Fibroblast of lung (primary cell): ENCODE results near the gene IGLL1. TPM values are rescaled to one million over a fixed set of nuclear protein-coding genes. Genes with fewer than 3 reads are reported as not detected.

ENCODE experiments used
- DNase-seq, 2 donors: peaks; one replicate each; pipeline versions ENCODE4 v3.0.0 to v3.0.0-alpha.2; 2010; ENCODE audit warnings: low read depth in 2 of 2
- H2AFZ ChIP-seq: 2 replicates; pipeline ENCODE4 v1.5.1; 2012; ENCODE audit warnings: low read length, control low read depth, inconsistent platforms
- H3K27ac ChIP-seq: 2 replicates; pipeline ENCODE4 v1.5.1; 2011; ENCODE audit warnings: low read length, control low read depth; ENCODE audit not compliant: insufficient read depth
- H3K27me3 ChIP-seq: 2 replicates; pipeline ENCODE4 v1.5.1; 2011; ENCODE audit warnings: mild to moderate bottlenecking, low read length; ENCODE audit not compliant: control insufficient read depth, insufficient read depth
- H3K36me3 ChIP-seq: 2 replicates; pipeline ENCODE4 v1.5.1; 2011; ENCODE audit warnings: low read length; ENCODE audit not compliant: control insufficient read depth, insufficient read depth
- H3K4me1 ChIP-seq: 2 replicates; pipeline ENCODE4 v1.5.1; 2011; ENCODE audit warnings: low read length; ENCODE audit not compliant: control insufficient read depth, insufficient read depth; ENCODE audit errors: extremely low read depth
- H3K4me2 ChIP-seq: 2 replicates; pipeline ENCODE4 v1.5.1; 2011; ENCODE audit warnings: low read length, control low read depth; ENCODE audit not compliant: insufficient read depth; ENCODE audit errors: extremely low read depth
- H3K4me3 ChIP-seq, 4 experiments: fragments of 200-600 bp in 1 of 4; sonication (generic) in 1 of 4; replicated peaks in 1 of 4; 2 replicates each; pipeline ENCODE4 v1.5.1; 2011 to 2016; ENCODE audit warnings: low read length in 4 of 4, low read depth in 3 of 4, mild to moderate bottlenecking in 3 of 4, control low read depth in 2 of 4, inconsistent platforms in 1 of 4, mixed read lengths in 1 of 4; ENCODE audit not compliant: insufficient read depth in 1 of 4; ENCODE audit errors: control extremely low read depth in 1 of 4
- H3K79me2 ChIP-seq: 2 replicates; pipeline ENCODE4 v1.5.1; 2012; ENCODE audit warnings: mild to moderate bottlenecking, low read length, inconsistent platforms; ENCODE audit not compliant: control insufficient read depth, insufficient read depth
- H3K9ac ChIP-seq: 2 replicates; pipeline ENCODE4 v1.5.1; 2011; ENCODE audit warnings: mild to moderate bottlenecking, low read length, control low read depth; ENCODE audit not compliant: insufficient read depth
- H3K9me3 ChIP-seq: 2 replicates; pipeline ENCODE4 v1.5.1; 2012; ENCODE audit warnings: low read depth, low read length; ENCODE audit not compliant: control insufficient read depth, insufficient read depth
- H4K20me1 ChIP-seq: 2 replicates; pipeline ENCODE4 v1.5.1; 2011; ENCODE audit warnings: low read length; ENCODE audit not compliant: control insufficient read depth, insufficient read depth; ENCODE audit errors: extremely low read depth
- CTCF ChIP-seq, 2 donors: IDR thresholded peaks in 1 of 2; conservative IDR thresholded peaks in 1 of 2; 1 replicate in 1 of 2; 2 replicates in 1 of 2; pipeline ENCODE4 v1.5.1; 2011 to 2012; ENCODE audit warnings: low read length in 2 of 2, control low read depth in 1 of 2, inconsistent platforms in 1 of 2, low read depth in 1 of 2, mild to moderate bottlenecking in 1 of 2
- EZH2 ChIP-seq: IDR thresholded peaks from 2 replicates; pipeline ENCODE4 v1.5.1; 2012; ENCODE audit warnings: low read length, control low read depth, mild to moderate bottlenecking; ENCODE audit errors: missing control alignments
- polyA plus RNA-seq, 2 donors: library from polyadenylated mRNA; depleted of rRNA in 1 of 2; stranded (reverse) in 1 of 2; unstranded in 1 of 2; fragments of >200 nt; gene quantifications; 2 replicates each; pipeline ENCODE4 v1.2.1, GENCODE V29; 2011 to 2012; ENCODE audit warnings: missing spikeins in 1 of 2
- total RNA-seq: library from RNA; depleted of rRNA; stranded (reverse); fragments of >200 nt; gene quantifications from 2 replicates; pipeline ENCODE4 v1.2.1, GENCODE V29; 2014

Gene IGLL1
- total and polyA plus RNA-seq, 2 donors (not counting 1 experiment from before 2014, with no cell fraction given), result not detected

GRCh38 chr22:23523713-23524112, 56.4 kb downstream of the IGLL1 start:
- no peak for DNase-seq
- H3K36me3 ChIP-seq, result no peaks in the 10 kb centered on the region
- no peak overlapping the region for H3K4me3 ChIP-seq
- no peak overlapping the region for H3K27ac ChIP-seq
- H4K20me1 ChIP-seq, result no peaks in the 10 kb centered on the region
- no peak for TF ChIP-seq EZH2
- TF ChIP-seq CTCF (conservative IDR thresholded peaks at IDR 0.05 in 1 of 2, IDR thresholded peaks at IDR 0.05 in 1 of 2; ENCODE audit: low read depth in 1 of 2, low read length in 2 of 2), result no peak
- H3K4me2 ChIP-seq, result no peak overlapping the region
- no peak overlapping the region for H3K9ac ChIP-seq
- H2AFZ ChIP-seq, result no peak overlapping the region
- peaks cover 8% of the 10 kb centered on the region for H3K4me1 ChIP-seq
- H3K9me3 ChIP-seq, result no peaks in the 10 kb centered on the region
- H3K27me3 ChIP-seq, result no peaks in the 10 kb centered on the region
- H3K79me2 ChIP-seq, result no peaks in the 10 kb centered on the region

Other genes with a start within 250 kb of the IGLL1 start
- 0.26 TPM in 1 of 2 replicates, not detected in the other for gene DRICH1, start 52.0 kb upstream of the IGLL1 start, total RNA-seq
- not detected in 2 replicates for gene DRICH1, start 52.0 kb upstream of the IGLL1 start, polyA plus RNA-seq
- gene RGL4, start 110.7 kb upstream of the IGLL1 start, total RNA-seq, result not detected in 2 replicates
- not detected in 2 replicates for gene RGL4, start 110.7 kb upstream of the IGLL1 start, polyA plus RNA-seq
- gene ZNF70, start 170.8 kb upstream of the IGLL1 start, total RNA-seq, result 2.8 and 3.1 TPM in 2 replicates
- 1.0 and 1.2 TPM in 2 replicates for gene ZNF70, start 170.8 kb upstream of the IGLL1 start, polyA plus RNA-seq
- not detected in 2 replicates for gene VPREB3, start 174.1 kb upstream of the IGLL1 start, total RNA-seq
- not detected in 2 replicates for gene VPREB3, start 174.1 kb upstream of the IGLL1 start, polyA plus RNA-seq
- gene C22orf15, start 182.7 kb upstream of the IGLL1 start, total RNA-seq, result 2.5 and 3.9 TPM in 2 replicates
- 0.71 and 1.4 TPM in 2 replicates for gene C22orf15, start 182.7 kb upstream of the IGLL1 start, polyA plus RNA-seq
- gene CHCHD10, start 187.7 kb upstream of the IGLL1 start, total RNA-seq, result 3.6 and 5.4 TPM in 2 replicates
- 7.5 and 11.4 TPM in 2 replicates for gene CHCHD10, start 187.7 kb upstream of the IGLL1 start, polyA plus RNA-seq
- 8.8 and 11.3 TPM in 2 replicates for gene MMP11, start 192.6 kb upstream of the IGLL1 start, total RNA-seq
- 4.5 and 8.3 TPM in 2 replicates for gene MMP11, start 192.6 kb upstream of the IGLL1 start, polyA plus RNA-seq
- 19.0 and 20.5 TPM in 2 replicates for gene SMARCB1, start 206.7 kb upstream of the IGLL1 start, total RNA-seq
- 86.4 and 126 TPM in 2 replicates for gene SMARCB1, start 206.7 kb upstream of the IGLL1 start, polyA plus RNA-seq